HG03342 (cell line): Measurements from ENCODE around the gene SGCG.
"Not testable (repeated sequence)": the region's sequence is repeated elsewhere in the genome, so short reads cannot be mapped to it uniquely, and the experiment has no call there.

ENCODE experiments used
- ATAC-seq: cut with Tn5 transposase; IDR thresholded peaks from one replicate; pipeline ENCODE4 v1.9.1; 2021; ENCODE audit warnings: mild to moderate bottlenecking, moderate library complexity; ENCODE audit not compliant: unreplicated experiment

The SGCG gene

DNA sequence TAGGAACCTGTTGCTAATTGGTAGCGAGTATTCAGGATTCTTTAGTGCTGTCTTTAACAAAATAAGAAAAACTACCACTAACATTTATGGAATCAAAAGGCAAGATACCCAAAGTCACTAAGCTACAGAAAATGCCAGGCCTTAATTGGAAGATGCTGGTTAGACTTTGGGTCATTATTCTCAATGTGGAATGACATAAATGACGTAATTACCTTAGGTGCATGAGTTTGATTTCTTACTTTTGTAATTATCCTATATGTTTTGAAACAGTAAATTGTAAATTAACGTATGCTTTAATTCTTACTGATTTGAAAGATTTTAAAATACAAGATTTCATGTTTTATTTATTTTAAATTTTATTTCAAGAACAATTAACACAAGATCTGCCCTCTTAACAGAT, 25.0 kb downstream of the SGCG start:
- ATAC-seq: no peak

DNA sequence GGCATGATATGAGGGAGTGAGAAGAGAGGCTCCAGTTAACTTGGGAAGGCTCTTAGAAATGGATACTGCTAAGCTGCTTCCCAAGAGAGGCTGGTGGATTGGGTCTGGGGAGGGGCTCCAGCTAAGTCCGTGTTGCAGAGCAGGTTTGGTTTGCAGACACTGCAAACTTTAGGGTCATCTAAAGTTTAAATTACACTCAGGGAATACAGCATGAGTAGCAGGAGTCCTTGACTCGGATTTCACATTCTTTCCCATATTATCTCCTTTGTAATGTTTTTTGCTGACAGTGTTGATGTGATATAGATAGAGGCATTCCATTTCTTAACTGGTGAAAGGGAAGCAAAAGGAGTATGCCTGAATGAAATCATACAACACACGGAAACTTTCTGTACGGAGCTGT, 31.9 kb downstream of the SGCG start:
- no peak for ATAC-seq

DNA sequence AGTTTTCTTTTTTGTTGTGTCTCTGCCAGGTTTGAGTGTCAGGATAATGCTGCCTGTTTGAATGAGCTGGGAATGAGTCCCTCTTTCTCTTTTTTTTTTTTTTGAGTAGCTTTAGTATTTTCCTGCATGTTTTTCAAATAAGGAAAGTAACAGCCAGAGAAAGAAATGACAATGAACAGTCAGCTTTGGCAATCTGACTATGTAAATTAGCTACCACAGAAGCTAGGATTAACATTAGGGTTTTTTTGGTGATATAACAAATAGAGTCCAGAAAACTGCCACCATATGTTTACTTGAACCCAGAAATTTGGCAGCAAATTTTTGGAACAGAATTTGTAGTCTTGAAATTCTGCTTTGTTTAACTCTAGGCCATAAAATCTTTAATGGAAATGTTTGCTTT, 50.5 kb downstream of the SGCG start:
- no peak for ATAC-seq

DNA sequence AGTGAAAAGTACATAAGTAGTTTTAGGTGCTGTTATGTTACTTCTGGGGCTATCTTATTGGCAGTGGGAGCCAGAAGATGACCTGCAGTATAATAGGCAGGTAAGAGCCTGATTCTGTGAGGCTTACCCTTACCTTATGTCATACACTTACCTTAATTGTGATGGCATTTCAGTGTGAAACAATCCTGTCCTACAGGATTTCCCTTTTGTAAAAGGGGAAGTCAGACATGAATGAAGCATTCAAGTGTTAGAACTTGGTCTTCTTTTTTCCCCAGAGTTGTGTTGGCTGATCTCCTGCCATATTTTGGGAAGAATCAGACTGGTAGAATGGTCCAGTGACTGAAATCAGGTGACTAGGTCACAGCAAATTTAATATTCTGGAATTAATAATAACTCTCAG, 55.2 kb downstream of the SGCG start:
- no peak for ATAC-seq

DNA sequence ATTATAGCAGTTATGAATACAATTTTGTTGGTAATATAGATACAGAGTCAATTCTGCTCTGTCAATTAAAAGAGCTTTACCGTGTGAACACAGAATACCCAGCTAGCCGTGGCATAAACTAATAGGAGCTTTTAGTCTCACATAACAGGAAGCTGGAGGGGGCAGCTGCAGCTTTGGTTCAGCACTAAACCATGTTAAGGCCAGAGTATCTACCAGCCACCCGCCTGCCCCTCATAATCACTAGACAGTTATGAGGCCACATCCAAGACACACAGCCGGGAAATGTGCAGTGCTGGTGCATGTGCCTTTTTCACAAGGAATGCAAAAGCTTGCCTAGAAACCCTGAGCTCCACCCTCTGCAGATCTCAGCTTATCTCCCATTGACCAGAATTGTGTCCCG, 62.3 kb downstream of the SGCG start:
- ATAC-seq: no peak

DNA sequence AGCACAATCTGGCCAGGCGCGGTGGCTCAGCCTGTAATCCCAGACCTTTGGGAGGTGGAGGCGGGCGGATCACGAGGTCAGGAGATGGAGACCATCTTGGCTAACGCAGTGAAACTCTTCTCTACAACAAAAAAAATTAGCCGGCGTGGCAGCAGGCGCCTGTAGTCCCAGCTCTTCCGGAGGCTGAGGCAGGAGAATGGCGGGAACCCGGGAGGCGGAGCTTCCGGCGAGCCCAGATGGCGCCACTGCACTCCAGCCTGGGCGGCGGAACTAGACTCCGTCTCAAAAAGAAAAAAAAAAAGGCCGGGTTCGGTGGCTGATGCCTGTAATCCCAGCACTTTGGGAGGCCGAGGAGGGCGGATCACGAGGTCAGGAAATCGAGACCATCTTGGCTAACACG, 67.6 kb downstream of the SGCG start:
- ATAC-seq: not testable (repeated sequence)

DNA sequence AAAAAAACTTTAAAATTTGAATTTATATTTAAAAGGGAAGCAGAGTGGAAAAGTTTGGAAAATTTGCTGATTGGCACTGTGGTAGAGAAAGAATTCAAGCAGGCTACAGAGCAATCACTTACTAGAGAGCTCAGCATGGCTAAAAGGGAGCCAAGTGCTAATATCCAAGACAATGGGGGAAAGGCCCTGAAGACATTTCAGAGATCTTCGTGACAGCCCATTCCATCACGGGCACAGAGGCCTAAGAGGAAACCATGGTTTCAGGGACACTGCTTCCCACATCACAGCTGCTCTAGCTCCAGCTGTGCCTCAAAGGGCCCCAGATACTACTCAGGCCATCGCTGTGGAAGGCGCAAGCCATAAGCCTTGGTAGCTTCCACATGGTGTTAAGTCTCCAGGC, 73.7 kb downstream of the SGCG start:
- ATAC-seq: no peak

DNA sequence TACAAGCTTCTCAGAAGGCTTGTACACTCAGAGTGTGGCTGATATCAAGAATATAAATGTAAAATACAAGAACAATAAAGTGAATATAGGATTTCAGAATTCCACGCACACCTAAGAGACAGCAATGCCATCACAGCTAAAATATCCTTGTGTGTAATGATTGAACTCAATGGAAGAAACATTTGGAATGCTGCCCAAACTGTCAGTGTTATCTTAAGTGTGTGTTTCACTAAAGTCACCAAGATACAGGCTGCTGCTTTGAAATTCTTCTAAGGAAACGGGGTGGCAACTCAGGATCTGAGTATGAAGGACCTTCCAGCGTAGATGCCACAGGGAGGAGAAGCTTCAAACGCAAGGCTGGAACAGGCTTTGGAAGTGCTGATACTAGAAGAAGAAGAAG, 86.8 kb downstream of the SGCG start:
- ATAC-seq: no peak

DNA sequence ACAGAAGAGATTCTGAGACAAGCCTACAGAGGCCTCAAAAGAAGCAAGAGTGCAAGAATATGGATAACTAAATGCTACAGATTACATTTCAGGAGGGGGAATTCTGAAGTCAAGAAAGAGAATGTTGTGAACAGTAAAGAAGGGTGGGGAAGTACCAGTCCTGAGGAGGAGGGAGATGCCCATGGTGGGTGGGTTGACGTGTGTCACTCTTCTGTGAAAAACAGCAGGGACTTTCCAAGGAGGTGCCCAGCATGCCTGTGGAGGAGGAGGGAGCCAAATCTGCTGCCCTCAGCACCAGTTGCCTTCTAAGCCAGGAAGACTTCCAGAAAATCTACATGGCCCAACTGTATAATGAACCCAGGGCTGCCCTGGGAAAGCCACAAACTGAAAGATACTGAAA, 87.7 kb downstream of the SGCG start:
- peak; percentile 63 for ATAC-seq

DNA sequence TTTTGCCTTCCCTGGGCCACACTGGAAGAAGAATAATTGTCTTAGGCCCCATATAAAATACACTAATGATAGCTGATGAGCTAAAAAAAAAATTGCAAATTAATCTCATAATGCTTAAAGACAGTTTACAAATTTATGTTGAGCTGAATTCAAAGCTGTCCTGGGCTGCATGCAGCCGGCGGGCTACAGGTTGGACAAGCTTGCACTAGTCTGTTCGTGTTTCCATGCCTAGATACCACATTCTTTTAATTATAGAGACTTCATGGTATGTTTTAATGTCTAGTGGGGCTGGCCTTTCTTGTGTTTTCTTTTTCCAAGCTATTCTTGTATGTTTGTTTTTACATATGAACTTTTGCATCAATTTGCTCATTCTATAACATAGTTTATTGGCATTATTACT, 90.6 kb downstream of the SGCG start:
- ATAC-seq: no peak

DNA sequence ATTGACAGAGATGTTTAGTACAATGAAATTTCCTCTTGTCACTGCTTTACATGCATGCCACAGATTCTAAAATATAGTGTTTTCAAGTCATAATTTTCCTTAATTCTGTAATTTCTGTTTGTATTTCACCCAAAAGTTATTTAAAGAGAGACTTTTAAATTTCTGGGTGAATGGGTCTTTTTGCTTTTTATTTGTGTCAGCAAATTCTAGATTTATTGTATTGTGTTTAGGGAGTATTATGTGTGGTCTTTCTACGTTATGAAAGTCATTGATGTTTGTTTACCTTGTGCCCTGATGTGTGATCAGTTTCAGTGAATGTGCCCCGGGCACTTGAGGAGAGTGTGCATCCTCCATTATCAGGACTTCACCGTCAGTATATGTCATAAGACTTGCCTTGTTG, 92.7 kb downstream of the SGCG start:
- ATAC-seq: no peak

DNA sequence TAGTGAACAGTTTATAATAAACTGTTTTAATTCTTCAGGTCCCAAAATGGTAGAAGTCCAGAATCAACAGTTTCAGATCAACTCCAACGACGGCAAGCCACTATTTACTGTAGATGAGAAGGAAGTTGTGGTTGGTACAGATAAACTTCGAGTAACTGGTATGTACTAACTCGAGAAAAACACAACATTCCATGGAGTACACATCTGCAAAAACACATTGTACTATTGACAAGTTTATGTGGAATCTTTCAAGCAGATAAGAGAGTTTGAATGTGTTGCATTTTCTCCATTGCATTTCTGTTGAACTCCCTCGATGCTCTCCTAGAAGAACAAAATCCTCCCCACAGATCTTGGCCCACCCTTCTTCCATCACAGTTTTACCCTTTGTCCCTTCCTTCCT, 98.5 kb downstream of the SGCG start:
- no peak for ATAC-seq

DNA sequence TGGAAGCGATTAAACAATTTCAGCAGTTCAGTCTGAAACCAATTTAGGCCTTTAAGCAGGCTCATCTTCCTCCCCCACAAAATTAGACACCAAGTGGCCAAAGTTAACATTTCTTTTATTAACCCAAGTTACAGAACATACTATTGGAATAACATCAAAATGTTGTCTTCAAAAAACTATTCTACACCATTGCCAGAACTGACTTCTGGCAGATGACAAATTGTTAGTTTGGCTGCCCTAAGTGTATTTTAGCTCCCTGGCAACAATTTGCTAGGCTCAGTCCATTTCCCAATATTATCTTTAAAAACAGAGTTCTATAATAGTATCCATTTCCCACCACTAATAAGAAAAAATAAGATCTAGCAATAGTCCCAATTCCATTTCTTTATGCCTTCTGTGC, 107.8 kb downstream of the SGCG start:
- ATAC-seq: no peak

DNA sequence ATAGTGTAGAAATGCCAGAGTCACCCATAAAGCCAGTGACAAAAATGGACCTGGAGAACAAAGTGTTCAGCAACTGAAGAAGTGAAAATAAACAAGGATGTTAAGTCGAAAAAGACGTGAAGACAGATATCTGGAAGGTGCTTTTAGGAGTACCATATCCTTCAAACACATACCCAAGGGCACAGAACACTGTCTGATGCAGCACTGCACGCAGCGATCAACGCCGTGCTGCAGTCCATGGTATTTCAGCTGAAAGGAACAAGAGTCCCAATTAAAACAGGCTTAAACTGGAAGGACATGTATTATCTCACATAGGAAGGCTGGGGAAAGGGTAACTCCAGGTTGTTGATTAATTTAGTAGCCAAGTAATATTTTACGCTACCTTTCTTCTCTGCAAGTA, 108.2 kb downstream of the SGCG start:
- ATAC-seq: no peak

DNA sequence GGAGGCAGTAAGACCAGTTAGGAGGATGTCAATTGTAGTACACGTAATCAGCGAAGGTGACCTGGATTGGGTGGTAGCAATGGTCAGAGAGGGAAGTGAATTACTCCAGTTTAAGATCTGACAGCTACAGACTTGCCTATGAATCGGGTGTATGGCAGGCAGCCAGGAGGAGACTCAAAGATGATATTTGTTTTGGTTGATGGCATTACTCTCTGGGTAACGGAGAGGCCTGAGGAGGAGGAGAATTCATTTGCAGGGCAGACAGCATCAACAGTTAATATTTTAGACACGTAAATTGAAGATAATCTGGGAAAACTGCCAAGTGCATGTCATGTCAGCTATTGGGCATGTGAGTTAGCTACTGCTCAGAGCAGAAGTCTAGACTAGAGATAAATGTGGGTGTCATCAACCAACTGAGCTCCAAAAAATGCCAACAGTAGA, 109.2 kb downstream of the SGCG start:
- no peak for ATAC-seq

DNA sequence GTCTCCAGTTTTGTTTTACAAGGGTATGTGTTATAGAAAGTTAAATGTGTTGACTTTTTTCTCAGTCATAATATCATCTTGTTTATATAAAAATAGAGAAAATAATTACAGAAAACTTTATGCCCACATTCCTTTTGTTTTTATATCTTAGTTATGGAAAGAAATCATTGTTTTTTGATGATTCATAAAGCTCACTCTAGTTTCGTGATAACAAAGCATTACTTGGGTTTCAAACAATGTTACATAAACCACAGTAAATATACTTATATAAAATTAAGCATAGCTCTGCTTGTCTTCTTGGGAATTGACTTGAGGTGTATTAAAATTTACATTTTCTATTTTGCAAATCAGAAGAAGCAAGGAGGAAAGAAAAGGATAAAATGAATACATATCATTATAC, 111.8 kb downstream of the SGCG start:
- no peak for ATAC-seq

DNA sequence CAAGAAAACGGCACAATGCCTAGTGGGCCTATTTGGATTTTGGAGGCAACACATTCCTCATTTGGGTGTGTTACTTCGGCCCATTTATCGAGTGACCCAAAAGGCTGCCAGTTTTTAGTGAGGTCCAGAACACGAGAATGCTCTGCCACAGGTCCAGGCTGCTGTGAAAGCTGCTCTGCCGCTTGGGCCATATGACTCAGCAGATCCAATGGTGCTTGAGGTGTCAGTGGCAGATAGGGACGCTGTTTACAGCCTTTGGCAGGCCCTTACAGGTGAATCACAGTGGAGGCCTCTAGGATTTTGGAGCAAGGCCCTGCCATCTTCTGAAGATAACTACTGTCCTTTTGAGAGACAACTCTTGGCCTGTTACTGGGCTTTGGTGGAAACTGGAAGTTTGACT, 134.1 kb downstream of the SGCG start:
- not testable (repeated sequence) for ATAC-seq

DNA sequence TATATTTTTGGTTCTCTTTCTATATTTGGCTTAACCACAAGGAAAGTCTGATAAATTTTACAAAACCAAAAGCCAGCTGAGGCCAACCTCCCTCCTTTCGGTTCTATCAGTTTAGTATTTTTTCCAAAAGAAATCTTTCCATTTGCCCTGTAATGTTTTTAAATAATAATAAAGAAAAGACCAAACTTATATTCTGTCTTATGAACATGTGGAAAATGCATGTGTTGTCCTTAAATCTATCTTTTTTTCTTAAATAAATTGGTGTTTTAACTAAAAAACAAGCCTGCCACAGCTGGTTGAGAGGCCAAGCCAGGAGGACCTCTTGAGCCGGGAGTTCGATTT, 139.1 kb downstream of the SGCG start:
- no peak for ATAC-seq

DNA sequence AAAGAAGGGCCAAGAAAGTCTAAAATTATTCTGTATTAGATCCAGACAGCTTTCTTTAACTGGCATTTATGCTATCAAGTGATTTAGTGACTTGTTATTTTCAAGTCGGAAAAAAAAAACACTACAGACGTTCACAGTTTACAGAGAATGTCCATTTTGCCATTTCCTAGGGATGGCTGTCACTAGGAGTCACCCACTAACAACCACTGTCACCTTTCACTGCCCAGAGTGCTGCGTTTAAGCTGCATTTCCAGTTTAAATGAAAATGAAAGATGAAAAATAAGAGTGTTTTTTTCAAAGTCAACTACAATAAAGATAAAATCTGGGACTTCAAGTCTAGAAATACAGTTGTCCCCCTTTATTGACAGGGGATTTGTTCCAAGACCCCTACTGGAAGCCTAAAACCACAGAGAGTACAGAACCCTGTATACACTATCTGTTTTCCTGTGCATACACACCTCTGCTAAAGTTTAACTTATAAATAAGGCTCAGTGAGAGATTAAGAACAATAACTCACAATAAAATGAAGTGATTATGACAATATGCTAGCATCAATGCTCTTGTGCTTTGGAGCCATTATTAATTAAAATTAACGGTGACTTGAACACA, 140.3 kb downstream of the SGCG start:
- ATAC-seq: peak; percentile 20

DNA sequence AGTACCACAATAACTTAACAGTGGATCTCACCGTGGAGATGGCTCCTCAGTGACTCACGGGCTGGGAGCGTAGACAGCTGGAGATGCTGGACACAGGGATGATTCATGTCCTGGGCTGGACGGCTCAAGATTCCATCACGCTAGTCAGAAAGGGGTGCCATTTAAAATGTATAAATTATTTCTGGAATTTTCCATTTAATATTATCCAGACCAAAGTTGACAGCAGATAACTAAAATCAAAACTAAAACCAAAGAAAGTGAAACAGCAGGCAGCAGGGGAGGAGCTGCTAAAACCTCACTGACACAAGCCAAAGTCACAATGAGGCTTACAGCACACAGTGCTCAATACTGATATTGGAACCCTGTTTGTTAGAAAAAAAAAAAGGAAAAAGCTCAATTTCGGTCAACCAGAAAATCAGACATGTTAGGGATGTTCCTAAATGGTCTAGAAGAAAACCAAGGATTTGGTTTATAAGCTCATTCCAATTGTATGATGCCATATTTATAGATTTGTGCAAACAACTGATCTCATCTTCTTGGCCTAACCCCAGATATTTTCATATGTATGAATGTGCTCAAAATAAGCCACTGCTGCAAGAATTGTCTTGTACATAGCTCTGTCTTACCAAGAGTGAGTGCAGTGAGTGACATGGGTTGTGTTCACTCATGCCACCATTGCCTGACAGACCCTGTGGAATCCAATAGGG, 140.9 kb downstream of the SGCG start:
- ATAC-seq: peak; percentile 92

DNA sequence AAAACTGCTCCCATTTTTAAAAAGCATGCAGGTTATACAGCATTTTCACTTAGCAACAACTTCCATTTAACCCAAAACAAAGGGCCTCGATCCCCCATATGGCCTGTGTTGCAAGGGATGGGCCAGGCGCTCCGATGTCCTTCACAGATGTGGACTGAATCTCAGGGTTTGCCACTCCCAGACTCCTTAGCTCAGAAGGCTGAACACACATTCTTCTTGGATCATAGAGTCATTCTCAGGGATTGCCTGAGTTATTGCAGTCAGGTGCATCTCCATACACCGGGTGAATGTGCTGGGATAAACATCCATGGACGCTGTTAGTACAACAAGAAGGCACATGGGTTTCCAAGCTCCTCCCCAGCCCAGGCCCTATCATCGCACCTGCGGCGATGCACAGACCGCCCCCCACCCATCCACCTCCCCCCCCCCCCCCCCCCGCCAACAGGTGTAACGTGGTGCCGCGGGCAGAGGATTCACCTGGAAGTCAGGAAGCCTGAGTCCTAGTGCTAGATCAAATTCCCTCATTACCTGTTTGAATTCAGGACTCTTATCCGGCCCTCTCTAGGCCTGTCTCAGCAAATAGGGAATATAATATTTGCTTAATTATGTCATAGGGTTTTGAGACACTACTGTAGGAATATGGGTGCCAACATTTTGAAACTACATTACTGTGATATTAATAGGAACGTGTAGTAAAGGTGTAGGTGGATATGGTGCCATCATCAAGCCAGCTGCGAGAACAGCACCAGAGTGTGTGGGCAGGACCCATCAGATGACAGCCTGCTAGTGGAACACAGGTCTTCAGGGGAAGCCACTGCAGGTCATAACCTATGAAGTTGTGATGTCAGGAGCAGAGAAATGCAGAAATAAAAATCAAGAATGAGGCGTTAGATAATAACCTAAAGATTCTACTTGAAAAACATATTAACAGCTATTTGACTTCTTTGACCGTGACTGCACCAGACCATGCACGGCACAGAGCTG, 141.9 kb downstream of the SGCG start:
- ATAC-seq: no peak
